ENCODE data around the gene HTN1. TPM values are rescaled to one million over a fixed set of nuclear protein-coding genes. Genes with fewer than 3 reads are reported as not detected.
"Not testable (repeated sequence)": the region's sequence is repeated elsewhere in the genome, so short reads cannot be mapped to it uniquely, and the experiment has no call there.

Gene HTN1
- not detected for total RNA-seq

- H3K4me1 Mint-ChIP-seq (ENCODE audit: low read depth); DNase-seq; POLR2A ChIA-PET; ATAC-seq; H3K9me3 Mint-ChIP-seq (ENCODE audit: insufficient read depth); H3K4me3 Mint-ChIP-seq; H3K27ac Mint-ChIP-seq; H3K36me3 Mint-ChIP-seq (ENCODE audit: low read depth); H3K27me3 Mint-ChIP-seq (ENCODE audit: low read depth); CTCF ChIA-PET: not testable (repeated sequence)
Observed at GRCh38 chr4:70050138-70050537, at the start of gene HTN1. TSS of gene HTN1 (plus strand) at chr4:70050438. CDS start at chr4:70053077, 2,639 bp downstream.

GRCh38 chr4:70000711-70001110, 49.5 kb upstream of the HTN1 start:
- DNase-seq (no peak), ATAC-seq (no peak)
- no peaks in the 10 kb centered on the region for H3K9me3 Mint-ChIP-seq (ENCODE audit: insufficient read depth)
- H3K36me3 Mint-ChIP-seq (ENCODE audit: low read depth): no peaks in the 10 kb centered on the region
- H3K4me1 Mint-ChIP-seq (ENCODE audit: low read depth): no peaks in the 10 kb centered on the region
- ChIA-PET POLR2A (no interaction called here), CTCF (no interaction called here)
- no peak overlapping the region for H3K27ac Mint-ChIP-seq
- H3K4me3 Mint-ChIP-seq: no peak overlapping the region
- no peaks in the 10 kb centered on the region for H3K27me3 Mint-ChIP-seq (ENCODE audit: low read depth)

GRCh38 chr4:70002507-70002906, 47.7 kb upstream of the HTN1 start:
- H3K4me1 Mint-ChIP-seq (ENCODE audit: low read depth): no peaks in the 10 kb centered on the region
- H3K27me3 Mint-ChIP-seq (ENCODE audit: low read depth): no peaks in the 10 kb centered on the region
- POLR2A ChIA-PET: interaction anchor here (0.6 kb wide), 1 partner anchor 121 kb away, joined by 3 read pairs; no protein-coding TSS in a partner anchor
- H3K9me3 Mint-ChIP-seq (ENCODE audit: insufficient read depth): no peaks in the 10 kb centered on the region
- no peak overlapping the region for H3K4me3 Mint-ChIP-seq
- no peak for ATAC-seq
- H3K27ac Mint-ChIP-seq: no peak overlapping the region
- DNase-seq: no peak
- H3K36me3 Mint-ChIP-seq (ENCODE audit: low read depth): no peaks in the 10 kb centered on the region
- CTCF ChIA-PET: no interaction called here

GRCh38 chr4:70008771-70009170, 41.5 kb upstream of the HTN1 start:
- DNase-seq (no peak), ATAC-seq (no peak)
- Mint-ChIP-seq H3K36me3 (ENCODE audit: low read depth) (no peaks in the 10 kb centered on the region), H3K4me3 (no peak overlapping the region), H3K27me3 (ENCODE audit: low read depth) (no peaks in the 10 kb centered on the region), H3K27ac (no peak overlapping the region), H3K9me3 (ENCODE audit: insufficient read depth) (no peaks in the 10 kb centered on the region), H3K4me1 (ENCODE audit: low read depth) (no peaks in the 10 kb centered on the region)
- ChIA-PET POLR2A (no interaction called here), CTCF (no interaction called here)

GRCh38 chr4:70019006-70019405, 31.2 kb upstream of the HTN1 start:
- CTCF ChIA-PET; H3K4me1 Mint-ChIP-seq (ENCODE audit: low read depth); H3K27me3 Mint-ChIP-seq (ENCODE audit: low read depth); DNase-seq; ATAC-seq; H3K36me3 Mint-ChIP-seq (ENCODE audit: low read depth); POLR2A ChIA-PET; H3K27ac Mint-ChIP-seq; H3K9me3 Mint-ChIP-seq (ENCODE audit: insufficient read depth); H3K4me3 Mint-ChIP-seq: not testable (repeated sequence)

GRCh38 chr4:70023218-70023617, 27.0 kb upstream of the HTN1 start:
- ATAC-seq (no peak), DNase-seq (no peak)
- Mint-ChIP-seq H3K4me1 (ENCODE audit: low read depth) (no peaks in the 10 kb centered on the region), H3K9me3 (ENCODE audit: insufficient read depth) (peaks cover 6% of the 10 kb centered on the region), H3K27ac (no peak overlapping the region), H3K4me3 (no peak overlapping the region), H3K27me3 (ENCODE audit: low read depth) (no peaks in the 10 kb centered on the region), H3K36me3 (ENCODE audit: low read depth) (no peaks in the 10 kb centered on the region)
- POLR2A ChIA-PET: no interaction called here
- CTCF ChIA-PET: no interaction called here

- DNase-seq (no peak), ATAC-seq (no peak)
- ChIA-PET POLR2A (no interaction called here), CTCF (no interaction called here)
- Mint-ChIP-seq H3K27me3 (ENCODE audit: low read depth) (no peaks in the 10 kb centered on the region), H3K36me3 (ENCODE audit: low read depth) (no peaks in the 10 kb centered on the region), H3K9me3 (ENCODE audit: insufficient read depth) (no peaks in the 10 kb centered on the region), H3K27ac (no peak overlapping the region), H3K4me3 (no peak overlapping the region), H3K4me1 (ENCODE audit: low read depth) (no peaks in the 10 kb centered on the region)
Observed at GRCh38 chr4:70027011-70027410, 23.2 kb upstream of the HTN1 start.

GRCh38 chr4:70028159-70028558, 22.1 kb upstream of the HTN1 start, which contains the start of gene HTN3:
TSS of gene HTN3 (plus strand) at chr4:70028459. CDS start at chr4:70030741, 2,282 bp downstream.
- DNase-seq; H3K9me3 Mint-ChIP-seq (ENCODE audit: insufficient read depth); POLR2A ChIA-PET; CTCF ChIA-PET; H3K27me3 Mint-ChIP-seq (ENCODE audit: low read depth); H3K4me1 Mint-ChIP-seq (ENCODE audit: low read depth); ATAC-seq; H3K4me3 Mint-ChIP-seq; H3K36me3 Mint-ChIP-seq (ENCODE audit: low read depth); H3K27ac Mint-ChIP-seq: not testable (repeated sequence)

GRCh38 chr4:70037559-70037958, 12.7 kb upstream of the HTN1 start:
- H3K4me3 Mint-ChIP-seq; H3K9me3 Mint-ChIP-seq (ENCODE audit: insufficient read depth); POLR2A ChIA-PET; ATAC-seq; CTCF ChIA-PET; H3K27me3 Mint-ChIP-seq (ENCODE audit: low read depth); DNase-seq; H3K4me1 Mint-ChIP-seq (ENCODE audit: low read depth); H3K36me3 Mint-ChIP-seq (ENCODE audit: low read depth); H3K27ac Mint-ChIP-seq: not testable (repeated sequence)

GRCh38 chr4:70039928-70040327, 10.3 kb upstream of the HTN1 start:
- POLR2A ChIA-PET, DNase-seq: not testable (repeated sequence)

GRCh38 chr4:70041652-70042286, 8.5 kb upstream of the HTN1 start:
- DNase-seq (no peak), ATAC-seq (no peak)
- CTCF ChIA-PET: no interaction called here
- Mint-ChIP-seq H3K4me3 (no peak overlapping the region), H3K4me1 (ENCODE audit: low read depth) (no peaks in the 10 kb centered on the region), H3K9me3 (ENCODE audit: insufficient read depth) (peaks cover 8% of the 10 kb centered on the region), H3K36me3 (ENCODE audit: low read depth) (no peaks in the 10 kb centered on the region), H3K27me3 (ENCODE audit: low read depth) (no peaks in the 10 kb centered on the region), H3K27ac (no peak overlapping the region)
- POLR2A ChIA-PET: no interaction called here

More at GRCh38 chr4:70039928-70040327, 10.3 kb upstream of the HTN1 start:
- H3K4me3 Mint-ChIP-seq; ATAC-seq; CTCF ChIA-PET; H3K27ac Mint-ChIP-seq; H3K36me3 Mint-ChIP-seq (ENCODE audit: low read depth); H3K4me1 Mint-ChIP-seq (ENCODE audit: low read depth); H3K9me3 Mint-ChIP-seq (ENCODE audit: insufficient read depth); H3K27me3 Mint-ChIP-seq (ENCODE audit: low read depth): not testable (repeated sequence)

- H3K4me1 Mint-ChIP-seq (ENCODE audit: low read depth); ATAC-seq; POLR2A ChIA-PET; H3K4me3 Mint-ChIP-seq; DNase-seq; H3K36me3 Mint-ChIP-seq (ENCODE audit: low read depth); H3K27ac Mint-ChIP-seq; H3K9me3 Mint-ChIP-seq (ENCODE audit: insufficient read depth); H3K27me3 Mint-ChIP-seq (ENCODE audit: low read depth); CTCF ChIA-PET: not testable (repeated sequence)
Observed at GRCh38 chr4:70056534-70056933, 6.3 kb downstream of the HTN1 start.

GRCh38 chr4:70057651-70058050, 7.4 kb downstream of the HTN1 start:
- Mint-ChIP-seq H3K4me1 (ENCODE audit: low read depth) (no peaks in the 10 kb centered on the region), H3K4me3 (no peak overlapping the region), H3K36me3 (ENCODE audit: low read depth) (no peaks in the 10 kb centered on the region), H3K27me3 (ENCODE audit: low read depth) (no peaks in the 10 kb centered on the region), H3K9me3 (ENCODE audit: insufficient read depth) (no peaks in the 10 kb centered on the region), H3K27ac (no peak overlapping the region)
- ChIA-PET CTCF (no interaction called here), POLR2A (no interaction called here)
- ATAC-seq (no peak), DNase-seq (no peak)

All from activated CD8-positive, alpha-beta T cell treated with anti-CD3 and anti-CD28 coated beads, Interleukin-2, amount 10 ng/mL, durations not matched to agents 7 days and 5 days (primary cell).